Subcutaneous preadipocyte (primary cell): Measurements from ENCODE around the gene GHSR. TPM values are rescaled to one million over a fixed set of nuclear protein-coding genes. Genes with fewer than 3 reads are reported as not detected.

ENCODE experiments used
- total RNA-seq: library from RNA; depleted of rRNA; stranded (reverse); fragments of >200 nt; gene quantifications from 2 replicates; pipeline ENCODE4 v1.2.3, GENCODE V29; 2012

Gene GHSR, protein sequence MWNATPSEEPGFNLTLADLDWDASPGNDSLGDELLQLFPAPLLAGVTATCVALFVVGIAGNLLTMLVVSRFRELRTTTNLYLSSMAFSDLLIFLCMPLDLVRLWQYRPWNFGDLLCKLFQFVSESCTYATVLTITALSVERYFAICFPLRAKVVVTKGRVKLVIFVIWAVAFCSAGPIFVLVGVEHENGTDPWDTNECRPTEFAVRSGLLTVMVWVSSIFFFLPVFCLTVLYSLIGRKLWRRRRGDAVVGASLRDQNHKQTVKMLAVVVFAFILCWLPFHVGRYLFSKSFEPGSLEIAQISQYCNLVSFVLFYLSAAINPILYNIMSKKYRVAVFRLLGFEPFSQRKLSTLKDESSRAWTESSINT
- total RNA-seq, result not detected in 2 replicates

DNA sequence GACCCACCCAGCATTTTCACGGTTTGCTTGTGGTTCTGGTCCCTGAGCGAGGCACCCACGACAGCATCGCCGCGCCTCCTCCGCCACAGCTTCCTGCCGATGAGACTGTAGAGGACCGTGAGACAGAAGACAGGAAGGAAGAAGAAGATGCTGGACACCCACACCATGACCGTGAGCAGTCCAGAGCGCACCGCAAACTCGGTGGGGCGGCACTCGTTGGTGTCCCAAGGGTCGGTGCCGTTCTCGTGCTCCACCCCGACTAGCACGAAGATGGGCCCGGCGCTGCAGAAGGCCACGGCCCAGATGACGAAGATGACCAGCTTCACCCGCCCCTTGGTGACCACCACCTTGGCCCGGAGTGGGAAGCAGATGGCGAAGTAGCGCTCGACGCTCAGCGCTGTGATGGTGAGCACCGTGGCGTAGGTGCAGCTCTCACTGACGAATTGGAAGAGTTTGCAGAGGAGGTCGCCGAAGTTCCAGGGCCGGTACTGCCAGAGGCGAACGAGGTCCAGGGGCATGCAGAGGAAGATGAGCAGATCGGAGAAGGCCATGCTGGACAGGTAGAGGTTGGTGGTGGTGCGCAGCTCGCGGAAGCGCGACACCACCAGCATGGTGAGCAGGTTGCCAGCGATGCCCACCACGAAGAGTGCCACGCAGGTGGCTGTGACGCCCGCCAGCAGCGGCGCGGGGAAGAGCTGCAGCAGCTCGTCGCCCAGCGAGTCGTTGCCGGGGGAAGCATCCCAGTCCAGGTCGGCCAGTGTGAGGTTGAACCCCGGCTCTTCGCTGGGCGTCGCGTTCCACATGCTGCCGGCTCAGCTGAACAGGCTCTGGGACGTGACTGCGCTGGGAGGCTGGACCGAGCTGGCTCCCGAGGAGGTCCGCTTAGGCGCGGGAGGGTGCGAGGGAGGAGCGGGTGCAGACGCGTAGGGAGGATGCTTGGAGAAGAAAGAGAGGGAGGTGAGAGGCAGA, at the start of gene GHSR:
GHSR (minus strand) TSS at position 846 of the 969 bp plus-strand sequence; CDS start at position 803, 43 bp downstream.

Other genes with a start within 250 kb of the GHSR start
- gene TNFSF10, start 75.0 kb upstream of the GHSR start, total RNA-seq, result 0.20 and 0.73 TPM in 2 replicates